Measurements from ENCODE around the gene GUSB. TPM values are rescaled to one million over a fixed set of nuclear protein-coding genes. Genes with fewer than 3 reads are reported as not detected.

GUSB gene
- total RNA-seq, 1 donor from 2014 or later, result 53.6 TPM

GRCh38 chr7:65925040-65925439 lies 57.0 kb downstream of the GUSB start:
- Mint-ChIP-seq H3K9me3 (ENCODE audit: unreplicated experiment) (no peaks in the 10 kb centered on the region), H3K27me3 (ENCODE audit: unreplicated experiment) (no peaks in the 10 kb centered on the region), H3K27ac (ENCODE audit: unreplicated experiment) (no peak overlapping the region), H3K36me3 (ENCODE audit: low read depth, unreplicated experiment) (no peaks in the 10 kb centered on the region), H3K4me1 (ENCODE audit: unreplicated experiment) (peaks cover 13% of the 10 kb centered on the region), H3K4me3 (ENCODE audit: unreplicated experiment) (no peak overlapping the region)
- no peak for TF ChIP-seq CTCF (IDR thresholded peaks at IDR 0.05; ENCODE audit: unreplicated experiment)
- DNase-seq (ENCODE audit: low spot score), result no peak

GRCh38 chr7:65924193-65924592 lies 57.8 kb downstream of the GUSB start:
- no peak overlapping the region for H3K4me3 Mint-ChIP-seq (ENCODE audit: unreplicated experiment)
- peaks cover 13% of the 10 kb centered on the region for H3K4me1 Mint-ChIP-seq (ENCODE audit: unreplicated experiment)
- H3K36me3 Mint-ChIP-seq (ENCODE audit: low read depth, unreplicated experiment), result no peaks in the 10 kb centered on the region
- no peak for DNase-seq (ENCODE audit: low spot score)
- H3K27ac Mint-ChIP-seq (ENCODE audit: unreplicated experiment), result no peak overlapping the region
- H3K9me3 Mint-ChIP-seq (ENCODE audit: unreplicated experiment), result no peaks in the 10 kb centered on the region
- TF ChIP-seq CTCF (IDR thresholded peaks at IDR 0.05; ENCODE audit: unreplicated experiment), result no peak
- no peaks in the 10 kb centered on the region for H3K27me3 Mint-ChIP-seq (ENCODE audit: unreplicated experiment)

GRCh38 chr7:65923316-65923715 lies 58.7 kb downstream of the GUSB start:
- H3K27ac Mint-ChIP-seq (ENCODE audit: unreplicated experiment), result no peak overlapping the region
- H3K9me3 Mint-ChIP-seq (ENCODE audit: unreplicated experiment), result no peaks in the 10 kb centered on the region
- H3K27me3 Mint-ChIP-seq (ENCODE audit: unreplicated experiment), result no peaks in the 10 kb centered on the region
- no peaks in the 10 kb centered on the region for H3K36me3 Mint-ChIP-seq (ENCODE audit: low read depth, unreplicated experiment)
- no peak overlapping the region for H3K4me3 Mint-ChIP-seq (ENCODE audit: unreplicated experiment)
- no peak for DNase-seq (ENCODE audit: low spot score)
- H3K4me1 Mint-ChIP-seq (ENCODE audit: unreplicated experiment), result peaks cover 13% of the 10 kb centered on the region
- TF ChIP-seq CTCF (IDR thresholded peaks at IDR 0.05; ENCODE audit: unreplicated experiment), result no peak

GRCh38 chr7:65915921-65916657 lies 65.9 kb downstream of the GUSB start:
- Mint-ChIP-seq H3K27ac (ENCODE audit: unreplicated experiment) (no peak overlapping the region), H3K27me3 (ENCODE audit: unreplicated experiment) (peaks cover 2% of the 10 kb centered on the region), H3K4me3 (ENCODE audit: unreplicated experiment) (no peak overlapping the region), H3K9me3 (ENCODE audit: unreplicated experiment) (no peaks in the 10 kb centered on the region), H3K4me1 (ENCODE audit: unreplicated experiment) (no peaks in the 10 kb centered on the region), H3K36me3 (ENCODE audit: low read depth, unreplicated experiment) (no peaks in the 10 kb centered on the region)
- TF ChIP-seq CTCF (IDR thresholded peaks at IDR 0.05; ENCODE audit: unreplicated experiment), result no peak
- DNase-seq (ENCODE audit: low spot score), result no peak

- no peak for TF ChIP-seq CTCF (IDR thresholded peaks at IDR 0.05; ENCODE audit: unreplicated experiment)
- DNase-seq (ENCODE audit: low spot score), result no peak
These were observed 69.8 kb downstream of the GUSB start for GRCh38 chr7:65912237-65912636.

More at GRCh38 chr7:65912237-65912636, 69.8 kb downstream of the GUSB start:
- no peak overlapping the region for H3K27ac Mint-ChIP-seq (ENCODE audit: unreplicated experiment)
- no peaks in the 10 kb centered on the region for H3K36me3 Mint-ChIP-seq (ENCODE audit: low read depth, unreplicated experiment)
- H3K27me3 Mint-ChIP-seq (ENCODE audit: unreplicated experiment), result peaks cover 2% of the 10 kb centered on the region
- no peaks in the 10 kb centered on the region for H3K9me3 Mint-ChIP-seq (ENCODE audit: unreplicated experiment)
- no peaks in the 10 kb centered on the region for H3K4me1 Mint-ChIP-seq (ENCODE audit: unreplicated experiment)
- no peak overlapping the region for H3K4me3 Mint-ChIP-seq (ENCODE audit: unreplicated experiment)
